CD1c-positive myeloid dendritic cell (primary cell): ENCODE data around the gene CIRBP.
"Not testable (repeated sequence)": the region's sequence is repeated elsewhere in the genome, so short reads cannot be mapped to it uniquely, and the experiment has no call there.

Source experiments
- DNase-seq: peaks from one replicate; pipeline ENCODE4 v3.0.0-alpha.2; 2016; ENCODE audit errors: extremely low spot score

The CIRBP gene

GRCh38 chr19:1290703-1291651 lies 21.8 kb downstream of the CIRBP start:
- no peak for DNase-seq

- no peak for DNase-seq
These were observed 22.8 kb downstream of the CIRBP start for GRCh38 chr19:1291761-1292418.

- no peak for DNase-seq
These were observed 23.5 kb downstream of the CIRBP start for GRCh38 chr19:1292419-1293151.

DNA sequence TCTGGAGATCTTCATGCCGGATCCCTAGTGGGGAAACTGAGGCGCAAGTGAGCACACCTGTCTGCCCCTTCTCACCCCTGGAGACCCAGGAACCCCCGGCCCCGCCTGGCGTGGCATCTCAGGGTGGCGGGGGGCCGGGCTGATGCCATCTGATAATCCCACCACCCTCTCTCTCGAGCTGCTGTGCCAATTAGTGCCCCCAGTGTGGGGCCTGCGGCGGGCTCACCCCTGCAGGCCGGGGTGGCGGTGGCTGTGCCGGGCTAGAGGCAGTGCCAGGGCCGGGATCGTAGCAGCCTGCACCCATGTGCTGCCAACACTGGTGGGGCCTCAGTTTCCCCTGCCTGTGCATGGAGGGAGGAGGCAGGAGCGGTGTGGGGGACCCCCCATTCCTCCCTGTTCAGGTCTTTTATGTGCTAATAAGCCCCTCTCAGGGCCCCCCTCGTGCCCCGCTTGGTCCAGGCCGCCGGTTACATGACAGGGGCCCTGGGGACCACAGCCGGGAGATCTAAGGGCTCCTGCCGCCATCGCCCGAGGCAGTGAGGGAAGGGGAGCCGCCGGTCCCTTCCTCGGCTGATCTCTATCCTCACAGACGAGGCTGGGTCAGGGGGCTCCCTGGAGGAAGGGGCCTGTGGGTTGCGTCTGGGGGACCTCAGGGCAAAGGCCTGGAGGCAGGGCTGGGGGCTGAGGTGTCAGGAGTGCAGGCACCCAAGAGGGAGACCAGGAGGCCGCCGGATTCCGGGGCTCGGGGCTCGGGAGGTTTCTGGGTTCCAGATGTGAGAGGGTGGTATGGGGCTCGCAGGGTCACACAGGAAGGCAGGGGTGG lies 24.9 kb downstream of the CIRBP start:
- DNase-seq = no peak

DNA sequence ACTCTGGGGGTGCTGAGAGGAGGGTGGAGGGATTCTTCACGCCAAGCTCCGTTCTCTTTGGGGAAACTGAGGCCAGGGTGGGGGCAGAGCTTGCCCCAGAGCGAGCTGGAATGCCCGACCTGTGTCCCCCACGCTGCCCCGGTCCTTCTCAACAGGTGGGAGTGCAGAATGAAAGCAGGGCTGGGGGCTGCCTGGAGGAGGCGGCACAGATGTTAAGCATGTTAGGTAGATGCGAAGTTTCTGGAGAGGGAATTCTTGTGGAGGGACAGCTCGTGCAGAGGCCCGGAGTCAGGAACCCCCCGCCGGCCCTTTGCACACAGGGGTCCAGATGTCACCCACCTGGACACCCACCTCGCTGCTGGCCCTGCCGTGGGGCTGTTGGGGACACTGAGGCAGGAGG lies 25.6 kb downstream of the CIRBP start:
- DNase-seq = no peak

DNA sequence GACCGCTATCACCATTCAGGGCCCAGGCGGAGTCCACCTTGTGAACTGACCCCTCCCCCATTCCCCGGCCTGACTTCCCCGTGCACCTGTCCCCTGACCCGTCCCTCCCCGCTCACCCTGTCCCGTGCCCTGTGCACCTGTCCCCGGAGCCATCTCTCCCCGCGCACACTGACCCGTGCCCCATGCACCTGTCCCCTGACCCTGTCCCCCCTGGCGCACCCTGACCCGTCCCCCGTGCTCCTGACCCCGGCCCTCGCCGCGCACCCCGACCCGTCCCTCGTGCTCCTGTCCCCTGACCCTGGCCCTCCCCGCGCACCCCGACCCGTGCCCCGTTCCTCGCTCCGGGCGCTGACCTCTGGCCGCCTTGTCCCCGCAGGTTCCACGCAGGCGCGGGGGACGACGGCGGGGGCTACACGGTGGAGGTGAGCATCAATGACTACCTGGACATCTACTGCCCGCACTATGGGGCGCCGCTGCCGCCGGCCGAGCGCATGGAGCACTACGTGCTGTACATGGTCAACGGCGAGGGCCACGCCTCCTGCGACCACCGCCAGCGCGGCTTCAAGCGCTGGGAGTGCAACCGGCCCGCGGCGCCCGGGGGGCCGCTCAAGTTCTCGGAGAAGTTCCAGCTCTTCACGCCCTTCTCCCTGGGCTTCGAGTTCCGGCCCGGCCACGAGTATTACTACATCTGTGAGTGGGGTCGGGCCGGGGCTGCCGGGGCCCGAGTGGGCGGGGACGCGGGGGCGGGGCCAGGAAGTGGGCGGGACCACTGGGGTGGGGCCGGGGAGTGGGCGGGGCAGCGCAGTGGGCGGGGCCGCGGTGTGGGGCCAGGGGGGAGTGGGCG lies 26.3 kb downstream of the CIRBP start:
- DNase-seq = no peak

- no peak for DNase-seq
These were observed 26.9 kb downstream of the CIRBP start for GRCh38 chr19:1296078-1296477.

DNA sequence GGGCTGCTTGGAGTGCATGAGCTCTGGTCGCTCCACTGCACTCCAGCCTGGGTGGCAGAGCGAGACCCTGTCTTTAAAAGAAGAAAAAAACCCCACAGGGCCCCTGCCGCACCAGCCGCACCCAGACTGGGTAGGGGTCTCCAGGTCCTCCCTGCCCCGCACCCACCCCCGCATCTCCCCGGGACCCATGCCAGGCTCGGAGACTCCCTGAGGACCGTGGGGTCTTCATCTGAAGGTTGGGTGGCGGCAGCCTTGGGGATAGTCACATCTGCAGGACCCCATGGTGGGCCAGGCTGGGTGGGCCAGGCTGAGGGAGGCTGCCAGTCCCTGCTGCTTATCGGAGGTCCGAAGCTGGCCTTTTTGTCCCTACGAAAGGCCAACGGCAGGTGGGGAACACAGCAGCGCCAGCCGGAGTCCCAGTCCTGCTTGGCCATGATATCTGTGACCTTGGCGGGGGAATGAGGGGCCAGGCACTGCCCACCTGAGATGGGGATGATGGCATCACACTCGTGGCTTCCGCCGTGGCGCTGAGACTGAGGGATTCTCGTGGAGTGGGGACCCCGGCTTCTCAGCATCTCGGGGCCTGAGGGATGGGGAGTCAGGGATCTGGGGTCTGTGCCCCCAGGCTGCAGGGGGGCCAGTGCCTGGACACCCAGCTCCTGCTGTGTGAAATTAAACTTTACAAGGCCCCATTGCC lies 27.6 kb downstream of the CIRBP start:
- no peak for DNase-seq

DNA sequence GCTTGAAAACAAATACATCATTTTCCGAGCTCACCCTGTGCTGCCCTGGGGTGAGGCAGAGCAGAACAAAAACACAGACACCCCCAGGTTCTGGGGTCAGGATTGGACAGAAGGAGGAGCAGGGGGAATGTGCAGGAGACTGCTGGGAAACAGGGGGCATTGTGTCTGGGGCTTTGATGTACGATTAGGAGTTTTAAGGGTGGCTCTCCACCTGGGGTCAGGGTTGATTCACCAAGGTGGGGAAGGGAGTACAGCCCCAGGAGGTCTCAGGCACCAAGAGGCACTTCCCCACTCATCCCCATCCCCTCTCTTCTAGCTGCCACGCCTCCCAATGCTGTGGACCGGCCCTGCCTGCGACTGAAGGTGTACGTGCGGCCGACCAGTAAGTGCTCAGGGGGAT lies 29.1 kb downstream of the CIRBP start:
- DNase-seq = no peak

- DNase-seq = no peak
These were observed 30.7 kb downstream of the CIRBP start for GRCh38 chr19:1299801-1300200.

DNA sequence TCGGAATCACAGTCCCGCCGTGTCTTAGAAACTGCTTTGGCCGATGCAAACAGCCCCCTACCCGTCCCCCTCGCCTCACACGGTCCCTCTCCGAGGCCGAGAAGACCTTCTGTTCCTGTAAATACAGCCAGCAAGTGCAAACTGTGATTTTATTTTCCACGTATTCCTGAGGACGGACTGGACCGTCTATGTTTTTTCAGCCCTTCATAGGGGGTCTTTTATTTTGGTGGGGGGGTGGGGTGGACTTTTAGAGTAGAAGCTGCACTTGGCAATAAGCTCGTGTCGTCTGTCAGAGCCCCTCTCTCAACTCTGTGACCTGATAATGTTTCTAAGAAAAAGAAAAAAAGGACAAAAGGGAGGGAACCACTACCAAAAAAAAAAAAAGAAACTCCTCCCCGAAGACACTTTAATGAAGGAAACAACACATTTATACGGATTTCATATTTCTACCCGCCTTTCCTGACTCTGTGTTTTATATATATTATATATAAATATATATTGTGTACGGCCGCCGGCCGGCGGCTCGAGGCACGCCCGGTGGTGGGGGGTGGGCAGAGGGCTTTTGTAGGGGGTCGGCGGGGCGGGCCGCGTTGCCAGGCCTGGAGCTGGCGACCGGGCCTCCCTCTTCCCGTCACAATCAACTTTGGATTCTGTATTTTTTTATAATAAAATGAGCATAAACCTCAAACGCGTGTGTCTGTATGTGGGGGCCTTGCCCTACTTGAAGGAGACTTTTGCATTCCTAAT lies 31.8 kb downstream of the CIRBP start:
- no peak for DNase-seq

- DNase-seq = no peak
These were observed 33.6 kb downstream of the CIRBP start for GRCh38 chr19:1302533-1303239.

- DNase-seq = no peak
These were observed 35.2 kb downstream of the CIRBP start for GRCh38 chr19:1304197-1304924.

DNA sequence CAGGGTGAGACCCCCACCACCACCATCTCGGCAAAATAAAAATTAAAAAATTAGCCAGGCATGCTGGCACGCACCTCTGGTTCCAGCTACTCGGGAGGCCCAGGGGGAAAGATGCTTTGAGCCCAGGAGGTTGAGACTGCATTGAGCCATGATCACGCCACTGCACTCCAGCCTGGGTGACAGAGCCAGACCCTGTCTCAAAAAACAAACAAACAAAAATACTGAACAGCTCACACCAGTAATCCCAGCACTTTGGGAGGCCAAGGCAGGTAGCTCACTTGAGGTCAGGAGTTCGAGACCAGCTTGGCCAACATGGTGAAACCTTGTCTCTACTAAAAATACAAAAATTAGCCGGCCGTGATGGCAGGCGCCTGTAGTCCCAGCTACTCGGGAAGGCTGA lies 36.2 kb downstream of the CIRBP start:
- not testable (repeated sequence) for DNase-seq

GRCh38 chr19:1307320-1307719 lies 38.2 kb downstream of the CIRBP start:
- no peak for DNase-seq

GRCh38 chr19:1307755-1308303 lies 38.7 kb downstream of the CIRBP start:
- DNase-seq = no peak

DNA sequence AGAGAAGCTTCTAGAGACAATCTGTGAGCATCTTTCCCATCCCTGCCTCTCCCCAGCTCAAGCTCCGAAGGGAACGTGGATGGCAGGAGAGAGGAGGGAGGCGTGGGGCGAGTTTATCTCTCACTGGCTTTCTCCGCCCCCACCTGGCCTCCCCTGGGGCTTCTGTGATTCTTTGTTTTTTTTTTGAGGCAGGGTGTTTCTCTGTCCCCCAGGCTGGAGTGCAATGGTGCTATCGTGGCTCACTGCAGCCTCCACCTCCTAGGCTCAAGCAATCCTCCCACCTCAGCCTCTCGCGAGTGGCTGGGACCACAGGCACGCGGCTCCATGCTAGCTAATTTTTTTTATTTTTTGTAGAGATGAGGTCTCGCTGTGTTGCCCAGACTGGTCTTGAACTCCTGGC lies 39.6 kb downstream of the CIRBP start:
- no peak for DNase-seq
